Spleen (tissue), 11 donors: ENCODE measurements around the gene CLCN5. TPM values are rescaled to one million over a fixed set of nuclear protein-coding genes. Genes with fewer than 3 reads are reported as not detected.

Experiments used
- DNase-seq: peaks from one replicate; pipeline ENCODE4 v3.0.0-alpha.2; 2020
- H3K27ac ChIP-seq, 8 donors: fragments of 200-600 bp; sonication (generic) in 7 of 8; 1 replicate in 4 of 8; 2 replicates in 4 of 8; pipeline versions ENCODE4 v1.5.0 to v1.8.0; 2016 to 2021; ENCODE audit warnings: inconsistent platforms in 4 of 8, mild to moderate bottlenecking in 4 of 8, moderate library complexity in 1 of 8
- H3K27me3 ChIP-seq, 7 donors: fragments of 200-600 bp; sonication (generic) in 6 of 7; replicated peaks in 1 of 7; 1 replicate in 4 of 7; 2 replicates in 3 of 7; pipeline versions ENCODE4 v1.5.0 to v1.8.0; 2016 to 2021; ENCODE audit warnings: inconsistent platforms in 3 of 7, mild to moderate bottlenecking in 1 of 7
- H3K36me3 ChIP-seq, 6 donors: fragments of 200-600 bp; sonication (generic) in 5 of 6; 1 replicate in 4 of 6; 2 replicates in 2 of 6; pipeline versions ENCODE4 v1.5.0 to v1.8.0; 2016 to 2021; ENCODE audit warnings: inconsistent platforms in 2 of 6
- H3K4me1 ChIP-seq, 6 donors: fragments of 200-600 bp; sonication (generic) in 5 of 6; 1 replicate in 3 of 6; 2 replicates in 3 of 6; pipeline versions ENCODE4 v1.5.0 to v1.8.0; 2016 to 2021; ENCODE audit warnings: inconsistent platforms in 3 of 6
- H3K4me3 ChIP-seq, 8 donors: fragments of 200-600 bp; sonication (generic) in 7 of 8; 1 replicate in 4 of 8; 2 replicates in 4 of 8; pipeline versions ENCODE4 v1.5.0 to v1.8.0; 2016 to 2021; ENCODE audit warnings: inconsistent platforms in 4 of 8, mild to moderate bottlenecking in 4 of 8, moderate library complexity in 2 of 8
- H3K9me3 ChIP-seq, 8 donors: fragments of 200-600 bp; sonication (generic) in 7 of 8; 1 replicate in 4 of 8; 2 replicates in 4 of 8; pipeline versions ENCODE4 v1.5.0 to v1.8.0; 2016 to 2021; ENCODE audit warnings: inconsistent platforms in 4 of 8
- CTCF ChIP-seq, 11 experiments: fragments of 200-600 bp in 7 of 11; fragments of 450-650 bp in 4 of 11; sonication (generic) in 4 of 11; IDR thresholded peaks in 8 of 11; conservative IDR thresholded peaks in 3 of 11; 1 replicate in 7 of 11; 2 replicates in 4 of 11; pipeline versions ENCODE4 v1.4.0 to v1.8.0; 2016 to 2021; ENCODE audit warnings: antibody characterized with exemption in 11 of 11, inconsistent platforms in 4 of 11, mild to moderate bottlenecking in 1 of 11
- POLR2A ChIP-seq, 3 donors: fragments of 450-650 bp; IDR thresholded peaks; one replicate each; pipeline ENCODE4 v1.5.1; 2017; ENCODE audit warnings: antibody characterized with exemption in 3 of 3, mild to moderate bottlenecking in 1 of 3
- POLR2AphosphoS5 ChIP-seq, 3 donors: sonication (generic); formaldehyde crosslinking; IDR thresholded peaks; one replicate each; pipeline ENCODE4 v1.5.1; 2017; ENCODE audit warnings: antibody characterized with exemption in 3 of 3
- WGBS, 5 donors: extraction: QIAGEN DNeasy Blood & Tissue Kit in 3 of 5; methylation state at CpG; one replicate each; pipeline versions ENCODE4 v1.1.5 to v1.1.7; 2013 to 2018; 5-methylcytosine and 5-hydroxymethylcytosine counted together
- intact Hi-C: fragments of 100-400 bp; cut with DNase I; formaldehyde crosslinking; loops from one replicate; pipeline ENCODE4 v1.15.0; 2023; ENCODE audit warnings: low total_unique reads
- polyA plus RNA-seq, 3 donors: library from polyadenylated mRNA; stranded (reverse); fragments of 200-250 nt; gene quantifications; one replicate each; pipeline ENCODE4 v1.2.1, GENCODE V29; 2013
- total RNA-seq, 7 donors: library from RNA; depleted of rRNA in 3 of 7; stranded (reverse); fragments of >200 nt in 3 of 7; fragmentation: NEBNext Ultra II Directional in 4 of 7; extraction: Animal tissue kit (Norgen Biotek cat#: 25700) in 4 of 7; gene quantifications; one replicate each; pipeline versions ENCODE4 v1.1.0 to v1.2.1, GENCODE V29; 2016 to 2021
- donor health status: healthy with polysubstance abuse.
- donor health status: DM: no; HTN: no; CAD: no; lungs with moderate emphysema.
- donor health status: DM: no; HTN: no; CAD: no.
- donor health status: Bipolar disorder and iron deficiency.
- donor health status: healthy.
- donor health status: DM: no; HTN: no; CAD: no.
- donor health status: DM: yes; HTN: yes; CAD: no.

Gene CLCN5
- total and polyA plus RNA-seq, 10 donors, result 0.71 to 8.9 (median 6.3) TPM

GRCh38 chrX:50099331-50099730, 176.9 kb downstream of the CLCN5 start:
- no peak overlapping the region for H3K27ac ChIP-seq
- H3K36me3 ChIP-seq, result no peaks in the 10 kb centered on the region
- TF ChIP-seq POLR2AphosphoS5 (IDR thresholded peaks at IDR 0.05), result no peak
- no peak for TF ChIP-seq POLR2A (IDR thresholded peaks at IDR 0.05)
- no peak overlapping the region for H3K4me3 ChIP-seq
- no peaks in the 10 kb centered on the region for H3K27me3 ChIP-seq
- WGBS, 5 donors, result 58 to 82% (median 69%) methylated on average over 4 of the region's 4 CpGs
- no peak for DNase-seq
- no peaks in the 10 kb centered on the region for H3K9me3 ChIP-seq
- intact Hi-C loops, result no loop called here
- no peaks in the 10 kb centered on the region for H3K4me1 ChIP-seq

DNA sequence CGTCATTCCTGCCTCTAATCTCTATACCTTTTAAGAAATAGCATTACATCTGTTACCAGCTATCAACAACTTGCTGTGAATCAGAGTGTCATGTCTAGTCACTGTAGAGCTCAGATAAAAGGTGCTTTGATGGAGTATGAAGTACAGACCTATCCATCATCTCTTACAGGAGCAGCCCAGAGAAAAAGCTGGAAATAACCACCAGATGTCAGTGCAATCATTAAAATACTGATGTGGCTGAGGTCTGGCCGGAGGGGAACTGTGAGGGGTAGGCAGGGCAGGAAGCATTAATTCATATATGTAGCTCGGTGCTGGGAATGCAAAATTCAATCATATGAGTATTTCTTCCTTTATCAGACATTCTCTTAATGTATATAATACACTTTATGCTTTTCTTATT, 177.8 kb downstream of the CLCN5 start:
- TF ChIP-seq POLR2AphosphoS5 (IDR thresholded peaks at IDR 0.05) (no peak), POLR2A (IDR thresholded peaks at IDR 0.05) (no peak), CTCF (IDR thresholded peaks at IDR 0.05 in 8 of 11, conservative IDR thresholded peaks at IDR 0.05 in 3 of 11) (peak in 7 of 11 experiments; percentile 5 to 50 (median 40))
- Histone ChIP-seq H3K9me3 (no peaks in the 10 kb centered on the region), H3K4me1 (no peaks in the 10 kb centered on the region), H3K4me3 (no peak overlapping the region), H3K36me3 (no peaks in the 10 kb centered on the region), H3K27me3 (no peaks in the 10 kb centered on the region), H3K27ac (no peak overlapping the region)
- intact Hi-C loops, result loop anchor here (10.0 kb wide), 1 partner anchor 485 kb away; no protein-coding TSS in a partner anchor
- DNase-seq, result no peak
- WGBS, 5 donors, result 33 to 46% (median 36%) methylated on average over 3 of the region's 3 CpGs

GRCh38 chrX:50103176-50103575, 180.8 kb downstream of the CLCN5 start:
- Histone ChIP-seq H3K36me3 (no peaks in the 10 kb centered on the region), H3K9me3 (no peaks in the 10 kb centered on the region), H3K27me3 (no peaks in the 10 kb centered on the region), H3K4me1 (no peaks in the 10 kb centered on the region), H3K4me3 (no peak overlapping the region), H3K27ac (no peak overlapping the region)
- intact Hi-C loops, result loop anchor here (10.0 kb wide), 1 partner anchor 482 kb away; no protein-coding TSS in a partner anchor
- TF ChIP-seq POLR2AphosphoS5 (IDR thresholded peaks at IDR 0.05), result no peak
- TF ChIP-seq POLR2A (IDR thresholded peaks at IDR 0.05), result no peak
- no peak for TF ChIP-seq CTCF (IDR thresholded peaks at IDR 0.05 in 8 of 11, conservative IDR thresholded peaks at IDR 0.05 in 3 of 11)
- 49 to 100% (median 85%) methylated on average over 1 of the region's 1 CpG for WGBS, 5 donors
- DNase-seq, result no peak

DNA sequence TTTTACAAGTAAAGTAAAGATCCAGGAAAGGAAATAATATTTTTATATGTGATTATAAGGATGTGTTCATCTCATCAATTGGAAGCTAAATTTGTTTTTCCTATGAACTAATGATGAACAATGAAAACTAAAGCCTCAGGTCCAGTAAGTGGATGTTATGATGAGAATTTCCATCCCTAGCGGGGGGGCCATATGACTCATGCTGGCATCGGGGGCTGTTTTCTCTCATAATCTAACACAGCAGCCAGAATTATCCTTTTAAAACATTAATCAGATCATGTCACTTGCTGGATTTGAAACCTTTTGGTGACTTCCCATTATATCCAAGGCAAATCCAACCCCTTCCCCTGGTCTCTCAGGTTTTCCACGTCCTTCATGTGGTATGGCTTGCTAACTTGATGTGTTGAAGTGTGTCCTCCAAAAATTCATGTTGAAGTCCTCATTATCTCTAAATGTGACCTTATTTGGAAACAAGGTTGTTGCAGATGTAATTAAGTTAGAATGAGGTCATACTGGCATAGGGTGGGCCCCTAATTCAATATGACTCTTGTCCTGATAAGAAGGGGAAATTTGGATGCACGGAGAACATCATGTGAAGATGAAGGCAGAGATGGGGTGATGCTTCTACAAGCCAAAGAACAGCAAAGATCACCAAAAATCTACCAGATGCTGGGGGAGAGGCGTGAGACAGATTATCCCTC, 181.6 kb downstream of the CLCN5 start:
- Histone ChIP-seq H3K27me3 (no peaks in the 10 kb centered on the region), H3K4me3 (no peak overlapping the region), H3K36me3 (no peaks in the 10 kb centered on the region), H3K4me1 (no peaks in the 10 kb centered on the region), H3K9me3 (no peaks in the 10 kb centered on the region), H3K27ac (no peak overlapping the region)
- no peak for DNase-seq
- TF ChIP-seq POLR2AphosphoS5 (IDR thresholded peaks at IDR 0.05) (no peak), CTCF (IDR thresholded peaks at IDR 0.05 in 8 of 11, conservative IDR thresholded peaks at IDR 0.05 in 3 of 11) (no peak), POLR2A (IDR thresholded peaks at IDR 0.05) (no peak)
- intact Hi-C loops, result loop anchor here (10.0 kb wide), 1 partner anchor 481 kb away; no protein-coding TSS in a partner anchor
- 63 to 82% (median 74%) methylated on average over 5 of the region's 5 CpGs for WGBS, 5 donors
